ENCODE data around the gene IQCE.
"Not testable (repeated sequence)": the region's sequence is repeated elsewhere in the genome, so short reads cannot be mapped to it uniquely, and the experiment has no call there.

IQCE gene

GRCh38 chr7:2607122-2607922 lies 48.5 kb downstream of the IQCE start:
- ChIA-PET CTCF (interaction anchor here (1.1 to 3.2 kb wide), 2 partner anchors 10 to 102 kb away, joined by 3 to 13 read pairs; no protein-coding TSS in a partner anchor), POLR2A (no interaction called here)
- DNase-seq (ENCODE audit: extremely low spot score), result no peak
- no peak for TF ChIP-seq CTCF (IDR thresholded peaks at IDR 0.05; ENCODE audit: control extremely low read depth, extremely low read depth, low read depth, missing control alignments)

- TF ChIP-seq CTCF (IDR thresholded peaks at IDR 0.05; ENCODE audit: control extremely low read depth, extremely low read depth, low read depth, missing control alignments), result no peak
- CTCF ChIA-PET, result interaction anchor here (0.6 to 3.2 kb wide), 14 partner anchors 9 to 197 kb away, joined by 3 to 13 read pairs (median 3); no protein-coding TSS in a partner anchor
- DNase-seq (ENCODE audit: extremely low spot score), result no peak
- POLR2A ChIA-PET, result no interaction called here
Measured at GRCh38 chr7:2607923-2608904, 49.4 kb downstream of the IQCE start.

- ChIA-PET CTCF (interaction anchor here (0.6 to 3.2 kb wide), 14 partner anchors 8 to 196 kb away, joined by 3 to 13 read pairs (median 3); no protein-coding TSS in a partner anchor), POLR2A (no interaction called here)
- DNase-seq (ENCODE audit: extremely low spot score), result peak; percentile 74
- peak; percentile 52 for TF ChIP-seq CTCF (IDR thresholded peaks at IDR 0.05; ENCODE audit: control extremely low read depth, extremely low read depth, low read depth, missing control alignments)
Measured at GRCh38 chr7:2608921-2609411, 50.2 kb downstream of the IQCE start.

GRCh38 chr7:2609646-2610045 lies 50.9 kb downstream of the IQCE start:
- CTCF ChIA-PET, result interaction anchor here (1.1 to 1.7 kb wide), 5 partner anchors 9 to 182 kb away, joined by 3 to 8 read pairs (median 4); no protein-coding TSS in a partner anchor
- POLR2A ChIA-PET; DNase-seq (ENCODE audit: extremely low spot score): not testable (repeated sequence)

GRCh38 chr7:2610466-2610865 lies 51.7 kb downstream of the IQCE start:
- no peak for TF ChIP-seq CTCF (IDR thresholded peaks at IDR 0.05; ENCODE audit: control extremely low read depth, extremely low read depth, low read depth, missing control alignments)
- DNase-seq (ENCODE audit: extremely low spot score), result no peak
- ChIA-PET CTCF (interaction anchor here (0.8 to 1.6 kb wide), 3 partner anchors 9 to 99 kb away, joined by 3 to 5 read pairs (median 4); no protein-coding TSS in a partner anchor), POLR2A (no interaction called here)

- CTCF ChIA-PET, result interaction anchor here (0.8 to 1.6 kb wide), 3 partner anchors 9 to 99 kb away, joined by 3 to 5 read pairs (median 4); no protein-coding TSS in a partner anchor
- TF ChIP-seq CTCF (IDR thresholded peaks at IDR 0.05; ENCODE audit: control extremely low read depth, extremely low read depth, low read depth, missing control alignments), result no peak
- DNase-seq (ENCODE audit: extremely low spot score), result no peak
- POLR2A ChIA-PET, result no interaction called here
Measured at GRCh38 chr7:2610898-2611297, 52.1 kb downstream of the IQCE start.
